ENCODE data around the gene BCL2L2. TPM values are rescaled to one million over a fixed set of nuclear protein-coding genes. Genes with fewer than 3 reads are reported as not detected.
A peak's percentile ranks its signal among the peaks of the same experiment; 100 is the strongest.

Gene BCL2L2
- total RNA-seq, 1 experiment from 2014 or later = 18.2 TPM

DNA sequence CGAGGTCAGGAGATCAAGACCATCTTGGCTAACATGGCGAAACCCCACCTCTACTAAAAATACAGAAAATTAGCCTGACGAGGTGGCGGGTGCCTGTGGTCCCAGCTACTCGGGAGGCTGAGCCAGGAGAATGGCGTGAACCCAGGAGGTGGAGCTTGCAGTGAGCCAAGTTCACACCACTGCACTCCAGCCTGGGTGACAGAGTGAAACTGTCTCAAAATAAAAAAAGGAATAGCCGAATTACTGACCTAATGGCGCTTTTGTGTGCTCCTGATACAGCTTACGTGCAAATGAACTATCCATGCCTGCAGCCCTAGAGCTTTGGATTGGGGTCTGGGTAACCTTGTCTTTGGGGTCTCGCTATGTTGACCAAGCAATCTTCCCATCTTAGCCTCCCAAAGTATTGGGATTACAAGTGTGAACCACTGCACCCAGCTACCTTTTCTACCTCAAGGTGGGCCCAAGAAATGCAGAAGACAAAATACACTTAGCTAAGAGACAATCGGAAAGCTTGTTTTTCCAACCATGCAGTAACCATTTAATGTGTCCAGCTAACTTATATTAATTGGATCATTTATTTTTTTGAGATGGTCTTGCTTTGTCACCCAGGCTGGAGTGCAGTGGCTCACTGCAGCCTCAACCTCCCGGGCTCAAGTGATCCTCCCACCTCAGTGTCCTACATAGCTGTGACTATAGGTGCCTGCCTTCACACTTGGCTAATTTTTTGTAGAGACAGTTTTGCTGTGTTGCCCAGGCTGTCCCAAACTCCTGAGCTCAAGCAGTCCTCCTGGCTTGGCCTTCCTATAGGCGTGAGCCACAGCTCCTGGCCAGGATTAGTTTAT lies 20.1 kb downstream of the BCL2L2 start:
- Mint-ChIP-seq H3K4me3 (no peak overlapping the region), H3K4me1 (peaks cover 13% of the 10 kb centered on the region), H3K36me3 (peaks cover 41% of the 10 kb centered on the region), H3K27me3 (ENCODE audit: low read depth) (no peaks in the 10 kb centered on the region; the same call in 1 of the 2 replicates), H3K9me3 (no peaks in the 10 kb centered on the region), H3K27ac (peak overlapping the region; percentile 91)
- CTCF ChIA-PET = interaction anchor here (0.7 to 2.7 kb wide), 23 partner anchors 11 to 341 kb away, joined by 3 to 42 read pairs (median 4); partner anchors contain the start of genes ACIN1, C14orf119, CMTM5 and SLC22A17
- no peak for DNase-seq (ENCODE audit: low spot score)
- TF ChIP-seq, protein P1, sequence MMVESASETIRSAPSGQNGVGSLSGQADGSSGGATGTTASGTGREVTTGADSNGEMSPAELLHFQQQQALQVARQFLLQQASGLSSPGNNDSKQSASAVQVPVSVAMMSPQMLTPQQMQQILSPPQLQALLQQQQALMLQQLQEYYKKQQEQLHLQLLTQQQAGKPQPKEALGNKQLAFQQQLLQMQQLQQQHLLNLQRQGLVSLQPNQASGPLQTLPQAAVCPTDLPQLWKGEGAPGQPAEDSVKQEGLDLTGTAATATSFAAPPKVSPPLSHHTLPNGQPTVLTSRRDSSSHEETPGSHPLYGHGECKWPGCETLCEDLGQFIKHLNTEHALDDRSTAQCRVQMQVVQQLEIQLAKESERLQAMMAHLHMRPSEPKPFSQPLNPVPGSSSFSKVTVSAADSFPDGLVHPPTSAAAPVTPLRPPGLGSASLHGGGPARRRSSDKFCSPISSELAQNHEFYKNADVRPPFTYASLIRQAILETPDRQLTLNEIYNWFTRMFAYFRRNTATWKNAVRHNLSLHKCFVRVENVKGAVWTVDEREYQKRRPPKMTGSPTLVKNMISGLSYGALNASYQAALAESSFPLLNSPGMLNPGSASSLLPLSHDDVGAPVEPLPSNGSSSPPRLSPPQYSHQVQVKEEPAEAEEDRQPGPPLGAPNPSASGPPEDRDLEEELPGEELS (CRISPR knock-in tag; IDR thresholded peaks at IDR 0.05) = no peak
- TF ChIP-seq CBFB (CRISPR knock-in tag; IDR thresholded peaks at IDR 0.05; ENCODE audit: low read depth) = no peak
- TF ChIP-seq ZNF416 (CRISPR knock-in tag; IDR thresholded peaks at IDR 0.05) = no peak
- TF ChIP-seq, protein P2, sequence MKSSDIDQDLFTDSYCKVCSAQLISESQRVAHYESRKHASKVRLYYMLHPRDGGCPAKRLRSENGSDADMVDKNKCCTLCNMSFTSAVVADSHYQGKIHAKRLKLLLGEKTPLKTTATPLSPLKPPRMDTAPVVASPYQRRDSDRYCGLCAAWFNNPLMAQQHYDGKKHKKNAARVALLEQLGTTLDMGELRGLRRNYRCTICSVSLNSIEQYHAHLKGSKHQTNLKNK (CRISPR knock-in tag; IDR thresholded peaks at IDR 0.05) = peak; percentile 18; the same call in 1 of the 2 replicates
- TF ChIP-seq ETV6 (CRISPR knock-in tag; IDR thresholded peaks at IDR 0.05) = peak; percentile 28; the same call in 1 of the 2 replicates
- TF ChIP-seq, protein P3, sequence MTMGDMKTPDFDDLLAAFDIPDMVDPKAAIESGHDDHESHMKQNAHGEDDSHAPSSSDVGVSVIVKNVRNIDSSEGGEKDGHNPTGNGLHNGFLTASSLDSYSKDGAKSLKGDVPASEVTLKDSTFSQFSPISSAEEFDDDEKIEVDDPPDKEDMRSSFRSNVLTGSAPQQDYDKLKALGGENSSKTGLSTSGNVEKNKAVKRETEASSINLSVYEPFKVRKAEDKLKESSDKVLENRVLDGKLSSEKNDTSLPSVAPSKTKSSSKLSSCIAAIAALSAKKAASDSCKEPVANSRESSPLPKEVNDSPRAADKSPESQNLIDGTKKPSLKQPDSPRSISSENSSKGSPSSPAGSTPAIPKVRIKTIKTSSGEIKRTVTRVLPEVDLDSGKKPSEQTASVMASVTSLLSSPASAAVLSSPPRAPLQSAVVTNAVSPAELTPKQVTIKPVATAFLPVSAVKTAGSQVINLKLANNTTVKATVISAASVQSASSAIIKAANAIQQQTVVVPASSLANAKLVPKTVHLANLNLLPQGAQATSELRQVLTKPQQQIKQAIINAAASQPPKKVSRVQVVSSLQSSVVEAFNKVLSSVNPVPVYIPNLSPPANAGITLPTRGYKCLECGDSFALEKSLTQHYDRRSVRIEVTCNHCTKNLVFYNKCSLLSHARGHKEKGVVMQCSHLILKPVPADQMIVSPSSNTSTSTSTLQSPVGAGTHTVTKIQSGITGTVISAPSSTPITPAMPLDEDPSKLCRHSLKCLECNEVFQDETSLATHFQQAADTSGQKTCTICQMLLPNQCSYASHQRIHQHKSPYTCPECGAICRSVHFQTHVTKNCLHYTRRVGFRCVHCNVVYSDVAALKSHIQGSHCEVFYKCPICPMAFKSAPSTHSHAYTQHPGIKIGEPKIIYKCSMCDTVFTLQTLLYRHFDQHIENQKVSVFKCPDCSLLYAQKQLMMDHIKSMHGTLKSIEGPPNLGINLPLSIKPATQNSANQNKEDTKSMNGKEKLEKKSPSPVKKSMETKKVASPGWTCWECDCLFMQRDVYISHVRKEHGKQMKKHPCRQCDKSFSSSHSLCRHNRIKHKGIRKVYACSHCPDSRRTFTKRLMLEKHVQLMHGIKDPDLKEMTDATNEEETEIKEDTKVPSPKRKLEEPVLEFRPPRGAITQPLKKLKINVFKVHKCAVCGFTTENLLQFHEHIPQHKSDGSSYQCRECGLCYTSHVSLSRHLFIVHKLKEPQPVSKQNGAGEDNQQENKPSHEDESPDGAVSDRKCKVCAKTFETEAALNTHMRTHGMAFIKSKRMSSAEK (CRISPR knock-in tag; IDR thresholded peaks at IDR 0.05; ENCODE audit: borderline replicate concordance) = peak; percentile 45; the same call in 1 of the 2 replicates
- peak; percentile 21; the same call in 1 of the 2 replicates for TF ChIP-seq GABPB1 (CRISPR knock-in tag; IDR thresholded peaks at IDR 0.05)
- TF ChIP-seq EMX1 (CRISPR knock-in tag; IDR thresholded peaks at IDR 0.05) = peak; percentile 81
- TF ChIP-seq CREB1 (CRISPR knock-in tag; IDR thresholded peaks at IDR 0.05) = no peak
- TF ChIP-seq, protein P4, sequence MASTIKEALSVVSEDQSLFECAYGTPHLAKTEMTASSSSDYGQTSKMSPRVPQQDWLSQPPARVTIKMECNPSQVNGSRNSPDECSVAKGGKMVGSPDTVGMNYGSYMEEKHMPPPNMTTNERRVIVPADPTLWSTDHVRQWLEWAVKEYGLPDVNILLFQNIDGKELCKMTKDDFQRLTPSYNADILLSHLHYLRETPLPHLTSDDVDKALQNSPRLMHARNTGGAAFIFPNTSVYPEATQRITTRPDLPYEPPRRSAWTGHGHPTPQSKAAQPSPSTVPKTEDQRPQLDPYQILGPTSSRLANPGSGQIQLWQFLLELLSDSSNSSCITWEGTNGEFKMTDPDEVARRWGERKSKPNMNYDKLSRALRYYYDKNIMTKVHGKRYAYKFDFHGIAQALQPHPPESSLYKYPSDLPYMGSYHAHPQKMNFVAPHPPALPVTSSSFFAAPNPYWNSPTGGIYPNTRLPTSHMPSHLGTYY (CRISPR knock-in tag; IDR thresholded peaks at IDR 0.05) = peak; percentile 88
- TF ChIP-seq PRRX2 (CRISPR knock-in tag; IDR thresholded peaks at IDR 0.05) = peak; percentile 78
- TF ChIP-seq SMAD4 (CRISPR knock-in tag; IDR thresholded peaks at IDR 0.05) = no peak
- TF ChIP-seq, protein P5, sequence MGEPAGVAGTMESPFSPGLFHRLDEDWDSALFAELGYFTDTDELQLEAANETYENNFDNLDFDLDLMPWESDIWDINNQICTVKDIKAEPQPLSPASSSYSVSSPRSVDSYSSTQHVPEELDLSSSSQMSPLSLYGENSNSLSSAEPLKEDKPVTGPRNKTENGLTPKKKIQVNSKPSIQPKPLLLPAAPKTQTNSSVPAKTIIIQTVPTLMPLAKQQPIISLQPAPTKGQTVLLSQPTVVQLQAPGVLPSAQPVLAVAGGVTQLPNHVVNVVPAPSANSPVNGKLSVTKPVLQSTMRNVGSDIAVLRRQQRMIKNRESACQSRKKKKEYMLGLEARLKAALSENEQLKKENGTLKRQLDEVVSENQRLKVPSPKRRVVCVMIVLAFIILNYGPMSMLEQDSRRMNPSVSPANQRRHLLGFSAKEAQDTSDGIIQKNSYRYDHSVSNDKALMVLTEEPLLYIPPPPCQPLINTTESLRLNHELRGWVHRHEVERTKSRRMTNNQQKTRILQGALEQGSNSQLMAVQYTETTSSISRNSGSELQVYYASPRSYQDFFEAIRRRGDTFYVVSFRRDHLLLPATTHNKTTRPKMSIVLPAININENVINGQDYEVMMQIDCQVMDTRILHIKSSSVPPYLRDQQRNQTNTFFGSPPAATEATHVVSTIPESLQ (CRISPR knock-in tag; IDR thresholded peaks at IDR 0.05) = no peak
- TF ChIP-seq, protein P6, sequence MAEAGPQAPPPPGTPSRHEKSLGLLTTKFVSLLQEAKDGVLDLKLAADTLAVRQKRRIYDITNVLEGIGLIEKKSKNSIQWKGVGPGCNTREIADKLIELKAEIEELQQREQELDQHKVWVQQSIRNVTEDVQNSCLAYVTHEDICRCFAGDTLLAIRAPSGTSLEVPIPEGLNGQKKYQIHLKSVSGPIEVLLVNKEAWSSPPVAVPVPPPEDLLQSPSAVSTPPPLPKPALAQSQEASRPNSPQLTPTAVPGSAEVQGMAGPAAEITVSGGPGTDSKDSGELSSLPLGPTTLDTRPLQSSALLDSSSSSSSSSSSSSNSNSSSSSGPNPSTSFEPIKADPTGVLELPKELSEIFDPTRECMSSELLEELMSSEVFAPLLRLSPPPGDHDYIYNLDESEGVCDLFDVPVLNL (CRISPR knock-in tag; IDR thresholded peaks at IDR 0.05; ENCODE audit: borderline replicate concordance, low read depth) = no peak
- TF ChIP-seq NFATC4 (CRISPR knock-in tag; IDR thresholded peaks at IDR 0.05) = peak; percentile 12; the same call in 1 of the 2 replicates
- TF ChIP-seq OVOL2 (CRISPR knock-in tag; IDR thresholded peaks at IDR 0.05; ENCODE audit: borderline replicate concordance) = no peak
- ATAC-seq = 0 out of 2 replicates have a peak, but pooled peaks have one; percentile 10
- POLR2A ChIA-PET = interaction anchor here (0.6 to 2.5 kb wide), 8 partner anchors 24 to 1332 kb away, joined by 3 to 17 read pairs (median 6); partner anchors contain the start of gene SLC22A17

Measured in WTC11 (cell line).